ENCODE results near the gene TIMP4. TPM values are rescaled to one million over a fixed set of nuclear protein-coding genes. Genes with fewer than 3 reads are reported as not detected.

The TIMP4 gene
- total and polyA plus RNA-seq, 3 donors from 2014 or later: 0.95 to 3.3 (median 1.3) TPM

DNA sequence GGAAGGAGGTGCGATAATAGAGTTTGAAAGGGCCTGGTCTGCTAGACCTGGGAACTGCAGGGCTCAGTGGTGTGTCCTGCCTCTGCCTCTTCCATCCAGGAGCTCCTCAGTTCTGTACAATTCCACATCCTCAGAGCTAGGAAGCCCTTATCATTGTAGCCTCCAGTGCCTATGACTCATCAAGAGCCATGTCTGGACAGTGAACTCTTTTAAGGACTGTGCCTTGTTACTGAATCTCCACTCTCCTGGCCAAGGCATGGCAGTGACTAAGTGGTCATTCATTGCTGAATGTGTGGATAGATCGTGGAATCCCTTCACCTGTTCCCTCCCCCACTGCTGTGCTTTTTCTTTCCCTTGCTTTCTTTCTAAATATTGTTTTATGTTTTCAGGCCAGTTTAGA lies 2.9 kb downstream of the TIMP4 start:
- Histone ChIP-seq H3K36me3 (ENCODE audit: low read depth, missing control alignments) (no peaks in the 10 kb centered on the region), H3K9me3 (no peaks in the 10 kb centered on the region), H3K27ac (no peak overlapping the region), H3K4me3 (no peak overlapping the region), H3K4me1 (peaks cover 8% of the 10 kb centered on the region), H3K27me3 (no peaks in the 10 kb centered on the region)
- intact Hi-C loops (cut with DNase I; ENCODE audit: low total_unique reads): no loop called here
- DNase-seq: no peak
- WGBS, 2 donors: 86 to 89% methylated on average over 2 of the region's 2 CpGs
- TF ChIP-seq, protein P1, sequence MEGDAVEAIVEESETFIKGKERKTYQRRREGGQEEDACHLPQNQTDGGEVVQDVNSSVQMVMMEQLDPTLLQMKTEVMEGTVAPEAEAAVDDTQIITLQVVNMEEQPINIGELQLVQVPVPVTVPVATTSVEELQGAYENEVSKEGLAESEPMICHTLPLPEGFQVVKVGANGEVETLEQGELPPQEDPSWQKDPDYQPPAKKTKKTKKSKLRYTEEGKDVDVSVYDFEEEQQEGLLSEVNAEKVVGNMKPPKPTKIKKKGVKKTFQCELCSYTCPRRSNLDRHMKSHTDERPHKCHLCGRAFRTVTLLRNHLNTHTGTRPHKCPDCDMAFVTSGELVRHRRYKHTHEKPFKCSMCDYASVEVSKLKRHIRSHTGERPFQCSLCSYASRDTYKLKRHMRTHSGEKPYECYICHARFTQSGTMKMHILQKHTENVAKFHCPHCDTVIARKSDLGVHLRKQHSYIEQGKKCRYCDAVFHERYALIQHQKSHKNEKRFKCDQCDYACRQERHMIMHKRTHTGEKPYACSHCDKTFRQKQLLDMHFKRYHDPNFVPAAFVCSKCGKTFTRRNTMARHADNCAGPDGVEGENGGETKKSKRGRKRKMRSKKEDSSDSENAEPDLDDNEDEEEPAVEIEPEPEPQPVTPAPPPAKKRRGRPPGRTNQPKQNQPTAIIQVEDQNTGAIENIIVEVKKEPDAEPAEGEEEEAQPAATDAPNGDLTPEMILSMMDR (IDR thresholded peaks at IDR 0.05): no peak
- TF ChIP-seq POLR2A (IDR thresholded peaks at IDR 0.05): no peak

DNA sequence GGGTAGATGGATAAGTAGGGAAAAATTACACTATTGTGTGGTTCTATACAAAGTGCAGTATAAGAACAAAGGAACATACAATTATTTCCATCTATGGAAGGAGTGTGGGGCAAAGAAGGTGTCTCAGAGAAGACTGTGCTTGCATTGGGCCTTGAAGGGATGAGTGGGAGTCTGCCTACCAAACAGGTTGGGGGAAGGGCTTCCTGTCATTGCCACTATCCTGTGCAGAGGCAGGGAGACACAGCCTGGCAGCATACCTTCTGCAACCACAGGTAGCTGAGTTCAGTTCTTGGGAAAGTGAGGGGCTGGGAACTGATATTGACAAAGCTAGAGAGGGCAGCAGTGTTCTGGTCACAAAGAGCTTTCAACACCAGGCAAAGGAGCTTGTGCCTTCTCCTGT lies 3.4 kb downstream of the TIMP4 start:
- Histone ChIP-seq H3K4me3 (no peak overlapping the region), H3K9me3 (no peaks in the 10 kb centered on the region), H3K27me3 (no peaks in the 10 kb centered on the region), H3K4me1 (peaks cover 8% of the 10 kb centered on the region), H3K36me3 (ENCODE audit: low read depth, missing control alignments) (no peaks in the 10 kb centered on the region), H3K27ac (no peak overlapping the region)
- intact Hi-C loops (cut with DNase I; ENCODE audit: low total_unique reads): no loop called here
- no peak for DNase-seq
- TF ChIP-seq, protein P1 (IDR thresholded peaks at IDR 0.05): no peak
- no peak for TF ChIP-seq POLR2A (IDR thresholded peaks at IDR 0.05)

DNA sequence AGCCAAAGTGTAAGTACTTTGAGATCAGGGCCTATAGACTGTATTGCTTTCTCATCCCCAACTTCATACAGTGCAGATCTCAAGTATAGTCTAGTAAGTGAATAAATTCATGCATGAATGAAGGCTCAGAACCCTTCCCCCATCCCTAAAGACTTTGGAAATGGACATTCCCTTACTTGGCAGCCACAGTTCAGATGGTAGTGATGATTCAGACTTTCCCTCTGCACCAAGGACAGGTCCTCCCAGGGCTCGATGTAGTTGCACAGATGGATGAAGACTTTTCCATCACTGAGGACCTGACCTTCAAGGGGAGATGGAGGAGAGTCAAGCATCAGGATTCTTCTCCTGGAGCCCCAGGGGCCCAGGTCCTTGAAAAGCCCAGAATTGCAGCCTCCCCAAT lies 4.6 kb downstream of the TIMP4 start:
- no peak for DNase-seq
- TF ChIP-seq, protein P1 (IDR thresholded peaks at IDR 0.05): no peak
- no peak for TF ChIP-seq POLR2A (IDR thresholded peaks at IDR 0.05)
- Histone ChIP-seq H3K4me1 (peaks cover 4% of the 10 kb centered on the region), H3K36me3 (ENCODE audit: low read depth, missing control alignments) (no peaks in the 10 kb centered on the region), H3K27me3 (no peaks in the 10 kb centered on the region), H3K9me3 (no peaks in the 10 kb centered on the region), H3K4me3 (no peak overlapping the region), H3K27ac (no peak overlapping the region)
- intact Hi-C loops (cut with DNase I; ENCODE audit: low total_unique reads): no loop called here
- 38 to 64% methylated on average over 1 of the region's 1 CpG for WGBS, 2 donors

GRCh38 chr3:12150112-12150511 lies 8.6 kb downstream of the TIMP4 start:
- H3K4me3 ChIP-seq: no peak overlapping the region
- no peak overlapping the region for H3K27ac ChIP-seq
- WGBS, 2 donors: 90 to 92% methylated on average over 2 of the region's 2 CpGs
- no peaks in the 10 kb centered on the region for H3K4me1 ChIP-seq
- H3K27me3 ChIP-seq: no peaks in the 10 kb centered on the region
- intact Hi-C loops (cut with DNase I; ENCODE audit: low total_unique reads): no loop called here
- H3K9me3 ChIP-seq: no peaks in the 10 kb centered on the region
- no peaks in the 10 kb centered on the region for H3K36me3 ChIP-seq (ENCODE audit: low read depth, missing control alignments)
- DNase-seq: no peak
- no peak for TF ChIP-seq POLR2A (IDR thresholded peaks at IDR 0.05)
- TF ChIP-seq, protein P1 (IDR thresholded peaks at IDR 0.05): no peak

DNA sequence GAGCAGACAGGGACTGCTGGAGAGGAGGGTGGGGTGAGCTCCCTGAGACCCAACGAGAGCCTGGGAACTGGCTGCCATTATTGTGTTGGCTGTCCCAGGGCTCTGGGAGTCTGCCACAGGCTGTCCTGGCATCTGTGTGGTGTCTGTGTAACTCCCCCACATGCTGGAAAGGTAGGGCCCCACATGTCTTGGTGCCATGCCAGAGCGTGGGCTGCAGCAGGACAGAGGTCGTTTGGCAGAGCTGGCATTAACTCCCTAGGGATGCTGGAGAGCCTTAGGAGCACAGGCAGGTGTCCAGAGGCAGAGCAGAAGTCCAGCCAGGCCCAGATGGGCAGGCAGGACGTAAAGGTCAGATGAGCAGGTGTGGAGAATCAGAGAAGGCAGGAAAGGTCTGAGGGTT lies 9.7 kb downstream of the TIMP4 start:
- peaks cover 9% of the 10 kb centered on the region for H3K4me1 ChIP-seq
- WGBS, 2 donors: 34 to 64% methylated on average over 2 to 4 of the region's 4 CpGs
- TF ChIP-seq, protein P1 (IDR thresholded peaks at IDR 0.05): no peak
- TF ChIP-seq POLR2A (IDR thresholded peaks at IDR 0.05): no peak
- no peak overlapping the region for H3K27ac ChIP-seq
- no peaks in the 10 kb centered on the region for H3K9me3 ChIP-seq
- intact Hi-C loops (cut with DNase I; ENCODE audit: low total_unique reads): no loop called here
- no peak overlapping the region for H3K4me3 ChIP-seq
- H3K27me3 ChIP-seq: no peaks in the 10 kb centered on the region
- no peak for DNase-seq
- H3K36me3 ChIP-seq (ENCODE audit: low read depth, missing control alignments): no peaks in the 10 kb centered on the region

Data from testis (tissue), 3 donors.